Activated CD4-positive, alpha-beta T cell treated with anti-CD3 and anti-CD28 coated beads, Interleukin-2, Interleukin-4, amounts not matched to agents 100 ng/mL and 50 ng/mL, durations not matched to agents 16 hours and 8 hours (primary cell): Measurements from ENCODE around the gene GALNT13.
"Not testable (repeated sequence)": the region's sequence is repeated elsewhere in the genome, so short reads cannot be mapped to it uniquely, and the experiment has no call there.

ENCODE experiments used
- DNase-seq: peaks from one replicate; pipeline ENCODE4 v3.0.0-alpha.2; 2020; ENCODE audit warnings: low spot score

Gene GALNT13

DNA sequence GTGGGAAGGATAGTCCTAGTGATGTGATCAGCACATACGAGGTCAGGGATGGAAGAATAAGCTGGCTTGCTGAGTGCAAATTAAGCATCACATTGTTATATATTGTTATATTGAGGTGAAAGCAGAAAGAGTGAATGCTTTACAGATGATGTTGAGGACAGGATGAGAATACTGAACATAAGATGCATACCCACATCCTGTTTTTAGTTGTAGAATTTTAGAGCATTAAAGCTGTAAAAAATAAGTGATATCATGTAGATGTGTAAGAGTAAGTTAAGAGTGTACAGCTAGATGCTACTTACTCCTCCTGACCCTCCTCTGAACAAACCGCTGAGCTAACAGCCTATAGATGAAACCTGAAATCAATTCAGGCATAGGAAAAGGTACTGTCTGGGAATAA is 555.7 kb downstream of the GALNT13 start:
- DNase-seq, result no peak

DNA sequence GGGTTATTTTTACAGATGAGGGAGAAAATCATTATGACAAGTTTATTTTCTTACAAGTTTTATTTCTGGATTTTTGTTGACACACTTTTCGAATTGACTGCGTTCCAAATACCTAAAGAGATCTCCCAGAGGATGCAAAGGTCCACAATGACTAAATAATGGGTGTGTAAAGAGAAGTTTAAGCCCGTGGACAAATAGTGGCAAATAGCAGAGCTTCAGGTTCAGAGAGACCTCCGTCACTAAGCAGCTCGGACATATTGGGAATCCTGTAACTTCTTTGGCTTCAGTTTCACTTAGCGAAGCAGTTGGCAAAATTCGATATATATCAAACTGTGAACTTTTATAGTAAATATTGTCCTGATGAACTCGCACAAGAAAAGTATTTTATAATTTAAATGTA is 556.3 kb downstream of the GALNT13 start:
- DNase-seq, result no peak

DNA sequence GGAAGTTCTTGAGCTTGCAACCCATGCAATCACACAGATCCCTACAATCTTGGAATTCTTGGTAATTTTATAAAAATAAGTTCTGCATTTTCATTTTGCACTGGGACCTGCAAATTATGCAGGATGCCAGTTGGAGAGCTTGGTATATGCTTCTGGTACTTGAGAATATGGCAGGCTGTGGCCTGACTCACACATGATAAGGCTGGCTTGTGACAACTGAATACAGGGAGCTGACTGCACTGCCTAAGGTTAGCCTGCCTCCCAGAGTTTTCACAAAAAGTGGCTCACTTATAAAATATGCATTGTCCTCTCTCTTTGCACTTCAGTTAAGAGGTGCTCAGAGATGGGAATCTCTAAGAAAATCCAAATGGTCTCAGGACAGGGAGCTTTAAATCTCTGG is 561.3 kb downstream of the GALNT13 start:
- DNase-seq, result no peak

DNA sequence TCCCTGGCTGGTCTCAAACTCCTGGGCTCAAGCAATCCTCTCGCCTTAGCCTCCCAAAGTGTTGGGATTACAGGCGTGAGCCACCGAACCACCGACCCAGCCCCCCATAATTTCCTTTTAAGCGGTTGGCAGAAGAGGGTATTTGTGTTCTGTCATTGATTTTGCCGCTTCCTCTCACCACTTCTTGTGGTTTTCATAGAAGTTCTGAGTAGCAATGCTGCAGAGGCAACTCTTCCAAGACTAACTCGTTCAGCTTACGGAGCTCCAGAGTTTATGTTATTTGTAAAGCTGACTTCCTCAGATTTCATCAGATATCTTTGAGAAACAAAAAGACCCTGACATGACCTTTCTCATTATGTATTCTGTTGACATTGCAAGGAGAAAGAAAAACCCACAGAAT is 565.4 kb downstream of the GALNT13 start:
- no peak for DNase-seq

DNA sequence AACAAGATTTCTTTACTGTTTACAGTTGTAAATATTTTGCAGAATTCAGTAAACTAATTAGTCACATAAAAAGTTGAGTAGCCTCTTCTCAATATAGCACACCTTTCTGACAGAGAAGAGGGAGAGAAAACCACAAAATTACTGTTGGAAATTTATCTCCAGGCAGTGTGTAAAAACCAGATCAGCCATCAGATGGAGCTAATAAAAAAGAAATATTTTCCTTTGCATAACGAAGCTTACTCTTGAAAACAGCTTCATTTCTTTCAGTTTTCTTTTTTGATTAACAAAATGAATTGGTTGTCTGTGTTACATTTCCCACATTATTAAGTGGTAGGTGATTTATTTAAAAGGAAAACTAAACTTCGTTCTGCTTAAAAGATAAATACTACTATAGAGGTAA is 567.4 kb downstream of the GALNT13 start:
- DNase-seq, result no peak

DNA sequence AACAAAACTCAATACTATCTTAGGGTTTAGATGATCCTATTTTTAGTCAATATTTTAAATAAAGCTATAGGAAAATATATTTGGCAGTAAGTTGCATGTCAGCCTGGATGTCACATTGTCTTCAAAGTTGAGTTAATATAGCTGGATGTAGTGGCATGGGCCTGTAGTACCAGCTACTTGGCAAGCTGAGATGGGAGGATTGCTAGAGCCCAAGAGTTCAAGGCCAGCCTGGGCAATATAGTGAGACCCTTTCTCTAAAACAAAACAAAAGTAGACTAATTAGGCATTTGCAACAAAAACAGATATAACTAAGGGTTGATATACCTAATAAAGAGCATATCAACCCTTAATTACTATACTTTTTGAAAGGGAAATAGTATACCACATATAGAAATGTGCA is 572.2 kb downstream of the GALNT13 start:
- no peak for DNase-seq

DNA sequence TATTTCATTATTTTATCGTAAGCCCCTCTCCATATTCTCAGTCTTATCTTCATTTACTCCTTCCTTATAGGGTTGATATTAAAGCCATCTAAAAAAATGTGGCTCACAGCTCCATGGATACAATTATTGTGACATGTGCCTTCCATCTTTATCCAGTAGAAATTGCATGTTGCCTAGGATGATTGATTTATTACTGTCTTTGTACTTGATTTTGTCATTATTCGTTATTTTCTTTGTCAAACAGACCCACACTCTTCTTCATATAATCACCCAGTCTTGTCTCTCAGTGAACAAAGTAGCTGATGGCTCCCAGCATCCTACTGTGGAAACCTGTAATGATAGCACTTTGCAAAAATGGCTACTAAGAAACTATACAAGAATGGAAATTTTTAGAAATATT is 574.6 kb downstream of the GALNT13 start:
- no peak for DNase-seq

DNA sequence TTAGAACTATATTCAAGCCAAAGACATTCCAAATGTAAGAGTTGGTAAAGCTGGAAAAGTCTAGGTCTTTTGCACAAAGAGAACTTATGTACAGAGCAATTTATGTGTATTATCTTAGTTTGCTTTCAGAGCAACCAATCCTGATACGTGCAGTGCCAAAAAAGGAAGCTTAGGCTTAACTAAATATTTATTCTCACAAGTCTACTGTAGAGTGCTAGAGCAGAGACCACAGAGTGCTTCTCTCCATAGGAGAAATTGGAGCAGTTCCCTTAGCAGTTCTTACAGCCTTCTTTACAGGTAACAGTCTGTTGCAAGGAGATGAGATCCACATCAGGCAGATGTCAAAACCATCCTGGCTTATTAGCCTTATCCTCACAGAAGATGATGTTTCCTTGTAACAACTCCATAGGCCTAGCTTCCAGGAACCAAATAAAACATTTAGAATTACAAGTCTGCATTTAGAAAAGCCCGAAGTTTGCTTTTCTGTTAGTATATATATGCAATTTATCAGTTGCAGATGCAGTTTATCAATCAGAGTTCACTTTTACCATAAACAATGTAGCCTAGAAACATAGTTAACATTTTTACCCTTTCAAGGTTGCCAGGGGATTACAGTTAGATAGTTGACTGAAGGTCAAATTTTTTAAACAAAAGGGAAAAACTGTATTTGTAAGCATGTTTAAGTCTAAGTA is 576.2 kb downstream of the GALNT13 start:
- no peak for DNase-seq

DNA sequence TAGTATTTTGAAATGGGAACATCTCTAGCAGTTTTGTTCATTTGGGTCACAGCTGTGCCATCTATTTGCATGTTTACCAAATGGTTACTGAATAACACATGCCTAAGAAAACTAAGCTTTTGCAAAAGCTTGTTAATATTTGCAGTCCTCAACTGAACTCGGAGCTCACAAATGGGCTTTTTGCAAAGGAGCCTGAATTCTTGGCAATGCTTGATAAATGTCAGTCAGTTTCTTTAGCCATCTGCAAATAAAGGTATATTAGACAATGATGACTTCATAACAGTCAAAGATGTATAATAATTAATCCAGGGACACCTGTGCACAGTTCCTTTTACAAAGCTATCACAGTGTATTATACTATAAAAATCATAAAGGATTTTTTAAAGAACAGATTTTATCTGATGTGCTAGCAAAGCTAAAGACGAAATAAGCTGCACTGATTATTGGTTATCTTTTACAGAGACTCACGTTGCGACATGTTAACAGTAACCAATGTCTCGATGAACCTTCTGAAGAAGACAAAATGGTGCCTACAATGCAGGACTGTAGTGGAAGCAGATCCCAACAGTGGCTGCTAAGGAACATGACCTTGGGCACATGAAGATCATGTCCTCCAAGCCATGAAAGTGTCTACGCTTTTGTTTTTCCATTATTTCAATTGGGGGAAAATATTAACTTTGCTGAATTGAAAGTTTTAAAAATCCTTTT is 578.4 kb downstream of the GALNT13 start:
- no peak for DNase-seq

DNA sequence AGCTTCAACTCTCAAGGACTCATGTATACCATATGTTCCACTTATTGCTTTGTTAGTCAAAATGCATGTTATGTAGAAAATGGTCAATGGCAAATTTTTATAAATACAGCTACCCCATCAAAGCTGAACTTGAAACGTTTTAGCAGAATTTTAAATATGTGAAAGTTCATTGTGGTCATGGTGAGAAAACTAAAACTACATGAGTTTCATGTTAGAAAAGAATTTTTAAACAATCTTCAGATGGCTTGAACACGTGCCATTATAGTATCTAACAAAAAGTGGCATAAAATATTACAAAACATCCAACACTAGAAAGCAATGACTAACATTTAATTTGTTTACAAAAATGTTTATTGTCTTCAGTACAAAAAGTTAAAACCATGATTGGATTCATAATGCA is 580.7 kb downstream of the GALNT13 start:
- no peak for DNase-seq

DNA sequence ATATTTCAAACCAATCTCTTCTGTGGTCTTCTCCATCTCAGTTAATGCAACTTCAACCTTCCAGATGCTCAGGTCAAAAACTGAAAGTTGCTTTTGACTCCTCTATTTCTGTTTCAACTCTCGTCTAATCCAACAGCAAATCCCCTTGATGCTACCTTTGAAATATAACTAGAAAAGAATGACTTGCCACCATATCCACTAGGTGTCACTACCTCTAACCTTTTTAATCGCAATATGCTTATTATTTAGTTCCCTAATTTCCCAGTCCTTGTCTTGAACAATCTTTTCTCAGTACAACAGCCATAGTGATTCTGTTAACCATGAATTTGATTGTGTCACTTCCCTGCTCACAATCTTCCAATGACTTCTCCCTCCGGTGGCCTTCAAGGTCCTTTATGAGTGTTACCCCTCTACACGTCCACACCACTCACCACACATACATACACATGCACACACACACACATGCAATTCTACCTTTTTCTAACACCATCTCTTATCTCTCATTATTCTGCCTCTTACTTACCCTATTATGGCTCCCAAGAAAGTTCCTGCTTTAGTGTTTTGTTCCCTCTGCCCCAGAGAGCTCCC is 581.3 kb downstream of the GALNT13 start:
- DNase-seq, result peak; percentile 1

DNA sequence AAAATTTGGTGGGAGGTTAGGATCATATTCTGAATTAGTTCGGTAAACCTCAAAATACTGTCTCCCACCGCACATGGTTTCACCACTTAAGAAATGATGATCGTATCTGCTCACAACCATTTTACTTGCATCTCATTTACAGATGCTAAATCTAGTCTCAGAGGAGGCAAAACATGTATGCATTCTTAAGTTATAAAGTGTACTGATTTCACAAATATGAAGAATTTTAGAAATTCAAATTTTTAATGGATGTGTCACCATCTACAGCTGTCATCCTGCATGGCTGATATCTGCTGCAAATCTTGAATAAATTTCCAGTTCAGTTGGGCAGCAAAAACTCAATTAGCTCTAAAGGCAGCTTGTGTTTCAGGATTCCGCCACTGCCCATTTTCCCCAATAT is 583.4 kb downstream of the GALNT13 start:
- DNase-seq, result no peak

DNA sequence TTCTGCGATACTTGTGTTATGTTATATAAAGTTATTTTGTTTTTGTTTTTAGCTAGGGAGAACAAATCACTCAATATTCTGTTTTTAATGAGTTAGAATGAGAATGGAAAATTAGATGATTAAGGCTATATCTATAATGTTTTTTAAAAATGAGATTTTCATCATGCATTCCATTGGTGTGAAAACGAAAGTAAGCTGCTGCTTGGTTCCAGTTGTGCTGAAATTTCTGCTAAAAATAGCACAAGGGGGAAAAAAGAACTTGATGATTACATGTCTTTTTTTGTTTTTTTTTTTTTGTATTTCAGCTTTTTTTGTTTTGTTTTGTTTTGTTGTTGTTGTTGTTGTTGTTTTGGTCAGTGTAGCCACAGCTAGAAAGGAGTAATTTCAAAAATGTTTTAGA is 584.1 kb downstream of the GALNT13 start:
- no peak for DNase-seq

DNA sequence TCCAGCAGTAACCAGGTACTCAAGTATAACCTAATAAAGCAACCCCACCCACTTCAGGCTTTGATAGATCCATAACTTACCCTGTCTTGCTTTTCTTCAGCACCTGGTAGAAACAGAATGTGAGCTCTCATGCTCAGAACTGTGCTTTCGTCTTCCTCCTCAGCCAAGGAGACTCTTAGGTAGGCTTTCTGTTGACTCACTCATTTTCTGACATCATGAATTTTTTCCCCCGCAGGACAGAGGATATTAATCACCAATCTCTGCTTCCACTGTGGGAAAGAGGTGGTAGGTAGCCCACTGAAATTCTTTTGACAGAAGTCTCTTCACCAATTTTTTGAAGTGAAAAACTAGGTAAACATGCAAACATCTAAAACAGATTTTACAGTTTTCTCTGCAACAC is 585.6 kb downstream of the GALNT13 start:
- DNase-seq, result no peak

DNA sequence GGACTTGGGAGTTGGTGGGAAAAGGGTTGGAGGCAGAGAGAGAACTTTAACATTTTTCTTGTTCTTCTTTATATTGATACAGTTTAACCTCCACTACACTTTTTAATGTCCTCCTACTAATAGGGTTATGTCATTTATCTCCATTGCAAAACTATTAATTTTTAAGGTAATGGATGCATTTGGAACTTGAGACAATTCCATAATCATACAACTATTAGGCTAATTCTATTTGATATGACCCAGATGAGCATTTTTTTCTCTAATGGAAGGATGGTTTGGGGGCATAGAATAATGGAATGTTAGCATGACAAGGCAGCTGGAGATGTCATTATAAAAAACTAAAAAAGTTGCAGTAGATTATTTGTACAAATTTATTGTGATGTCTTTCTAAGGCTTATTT is 587.6 kb downstream of the GALNT13 start:
- no peak for DNase-seq

DNA sequence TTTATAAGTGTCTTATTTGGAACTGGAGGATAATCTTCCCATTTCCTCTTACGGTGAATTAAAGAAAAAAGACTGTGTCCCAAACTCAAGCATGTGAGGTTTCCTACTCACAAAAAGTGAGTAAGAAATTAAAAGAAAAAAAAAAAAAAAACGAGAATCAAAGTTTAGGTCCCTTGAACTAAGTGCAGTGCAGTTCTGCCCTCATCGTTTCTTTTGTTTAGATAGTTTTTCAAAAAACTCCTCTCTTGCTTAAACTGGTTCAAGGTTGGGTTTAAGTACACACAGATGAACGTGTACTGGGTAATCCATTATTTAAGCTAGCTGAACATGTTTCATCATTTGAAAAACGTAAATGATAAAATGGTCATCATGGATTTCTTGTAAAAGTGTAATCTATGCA is 590.9 kb downstream of the GALNT13 start:
- no peak for DNase-seq

DNA sequence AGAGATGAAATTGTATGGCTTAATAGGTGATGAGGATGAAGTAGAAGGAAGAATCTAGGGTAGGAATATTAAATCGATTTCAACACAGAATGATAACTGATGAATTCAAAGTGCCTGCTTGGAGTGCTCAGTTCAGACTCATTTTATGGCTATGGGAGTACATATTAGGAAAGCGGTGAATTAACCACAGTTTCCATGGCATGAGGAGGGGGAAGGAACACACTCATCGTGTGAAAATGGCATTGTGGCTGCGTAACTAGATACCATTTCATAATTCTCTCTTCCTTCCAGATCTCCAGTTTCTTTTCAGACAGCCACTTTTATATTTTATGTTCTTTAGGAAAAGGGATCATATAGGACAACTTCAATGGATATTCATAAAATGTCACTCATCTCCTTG is 594.5 kb downstream of the GALNT13 start:
- DNase-seq, result no peak

DNA sequence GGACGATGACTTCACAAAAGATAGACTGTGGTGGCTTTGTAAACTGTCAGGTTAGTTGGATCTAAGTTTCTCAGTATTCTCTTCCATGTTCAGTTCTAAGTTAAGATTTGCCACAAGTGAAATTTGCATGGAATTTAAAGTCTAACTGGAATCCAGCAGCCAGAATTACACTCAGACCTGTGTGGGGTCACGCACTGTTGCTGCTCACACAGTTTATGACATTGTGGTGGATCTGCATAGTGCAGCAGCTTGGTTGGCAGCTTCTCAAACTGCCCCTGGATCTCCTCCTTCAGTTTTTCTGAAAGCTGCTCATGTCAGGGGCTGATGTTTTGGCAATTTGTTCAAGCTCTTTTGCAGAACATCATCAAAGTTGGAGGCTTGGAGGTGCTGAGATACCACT is 598.7 kb downstream of the GALNT13 start:
- no peak for DNase-seq

DNA sequence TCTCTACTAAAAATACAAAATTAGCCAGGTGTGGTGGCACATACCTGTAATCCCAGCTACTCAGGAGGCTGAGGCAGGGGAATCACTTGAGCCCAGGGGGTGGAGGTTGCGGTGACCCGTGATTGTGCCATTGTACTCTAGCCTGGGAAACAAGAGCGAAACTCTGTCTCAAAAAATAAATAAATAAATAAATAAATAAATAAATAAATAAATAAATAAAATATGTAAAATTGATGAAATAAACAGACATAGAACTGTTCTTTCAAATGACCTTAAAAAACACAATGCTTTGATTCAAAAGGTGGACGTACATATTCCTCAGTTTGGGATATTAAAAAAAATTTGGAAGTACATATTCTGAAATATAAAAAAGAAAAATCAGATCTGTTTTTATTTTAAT is 599.8 kb downstream of the GALNT13 start:
- DNase-seq, result not testable (repeated sequence)

DNA sequence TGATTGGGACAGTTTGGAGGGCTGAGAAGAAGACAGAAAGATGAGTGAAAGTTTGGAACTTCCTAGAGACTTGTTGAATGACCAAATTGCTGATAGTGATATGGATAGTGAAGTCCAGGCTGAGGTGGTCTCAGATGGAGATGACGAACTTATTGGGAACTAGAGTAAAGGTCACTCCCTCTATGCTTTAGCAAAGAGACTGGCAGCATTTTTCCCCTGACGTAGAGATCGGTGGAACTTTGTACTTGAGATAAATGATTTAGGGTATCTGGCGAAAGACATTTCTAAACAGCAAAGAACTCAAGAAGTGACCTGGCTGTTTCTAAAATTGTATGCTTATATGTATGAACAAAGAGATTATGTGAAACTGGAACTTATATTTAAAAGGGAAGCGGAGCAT is 605.6 kb downstream of the GALNT13 start:
- no peak for DNase-seq

DNA sequence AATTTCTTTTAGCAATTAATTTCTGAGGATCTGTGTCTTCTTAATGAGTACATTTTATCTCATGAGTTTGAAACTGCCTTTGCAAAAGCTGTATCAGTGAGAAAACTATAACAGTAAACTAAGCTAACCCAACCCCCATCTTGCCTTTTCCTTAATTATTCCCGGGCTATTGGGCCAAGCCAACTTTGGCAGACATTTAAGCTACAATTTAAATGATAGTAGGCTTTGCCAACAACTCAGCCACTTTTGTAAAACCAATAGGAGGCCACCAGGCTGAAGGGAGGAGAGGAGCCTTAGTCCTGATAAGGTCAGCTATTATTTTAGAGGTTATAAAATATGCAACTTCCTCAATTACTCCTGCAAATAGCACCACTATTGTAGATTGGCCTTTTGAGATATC is 608.8 kb downstream of the GALNT13 start:
- DNase-seq, result no peak

DNA sequence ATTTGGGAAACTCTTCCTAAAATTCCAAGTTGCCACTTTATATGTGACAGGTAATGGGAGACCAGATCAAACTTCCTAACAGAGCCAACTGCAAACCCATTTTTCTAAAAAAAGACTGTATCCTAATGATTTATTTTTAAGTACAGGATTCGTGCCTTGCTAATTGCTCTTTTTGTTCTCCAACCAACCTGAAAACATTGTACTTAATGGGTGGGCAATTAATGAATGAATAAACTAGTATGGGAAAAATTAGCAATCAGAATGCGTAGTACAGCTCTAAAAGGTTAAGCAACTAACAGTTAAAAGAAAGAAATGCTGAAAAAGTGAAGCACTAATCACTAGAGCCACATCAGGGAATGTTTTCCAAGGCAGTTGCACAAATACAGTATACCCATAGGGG is 609.6 kb downstream of the GALNT13 start:
- DNase-seq, result no peak

DNA sequence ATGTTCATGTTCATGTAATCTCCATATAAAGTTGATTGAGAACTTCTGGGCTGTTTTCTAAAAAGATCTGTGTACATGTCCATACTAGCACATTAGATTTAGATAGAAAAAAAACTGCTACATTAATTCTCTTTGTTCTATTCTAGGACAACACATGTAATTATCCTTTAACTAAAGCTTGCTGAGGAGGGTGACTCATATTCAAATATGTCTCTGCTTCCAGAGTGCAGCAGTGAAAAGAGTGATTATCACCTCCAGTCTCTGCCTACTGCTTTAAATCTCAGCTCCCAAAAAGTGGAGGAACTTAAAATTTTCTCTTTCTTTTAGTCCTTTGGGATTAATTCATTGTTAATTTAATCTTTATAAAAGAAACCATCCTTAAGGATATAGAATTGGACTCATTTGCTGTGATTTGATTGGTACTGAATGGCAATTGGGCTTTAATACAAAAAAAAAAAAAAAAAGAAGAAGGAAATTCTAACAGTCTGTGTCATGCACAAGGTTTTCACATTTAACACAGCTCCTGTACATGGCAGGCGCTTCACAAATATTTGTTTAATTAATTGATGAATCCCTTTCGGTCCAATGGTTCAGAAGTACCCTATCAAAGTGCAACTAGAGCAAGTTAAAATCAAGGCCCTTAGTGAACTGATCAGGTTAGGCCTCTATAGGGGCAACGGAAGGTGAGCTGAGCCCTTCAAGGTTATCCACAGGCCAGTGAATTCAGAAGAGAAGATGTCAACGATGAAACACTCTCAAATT is 612.8 kb downstream of the GALNT13 start:
- no peak for DNase-seq
